Fibroblast of pulmonary artery (primary cell): ENCODE data around the gene U2AF1.
"Not testable (repeated sequence)": the region's sequence is repeated elsewhere in the genome, so short reads cannot be mapped to it uniquely, and the experiment has no call there.

ENCODE experiments used
- DNase-seq: peaks from one replicate; pipeline ENCODE4 v3.0.0-alpha.2; 2010; ENCODE audit warnings: low read depth
- H3K4me3 ChIP-seq: replicated peaks from 2 replicates; pipeline ENCODE4 v1.5.1; 2011; ENCODE audit warnings: low read depth, mild to moderate bottlenecking, control low read depth, low read length, moderate library complexity

U2AF1 gene, protein sequence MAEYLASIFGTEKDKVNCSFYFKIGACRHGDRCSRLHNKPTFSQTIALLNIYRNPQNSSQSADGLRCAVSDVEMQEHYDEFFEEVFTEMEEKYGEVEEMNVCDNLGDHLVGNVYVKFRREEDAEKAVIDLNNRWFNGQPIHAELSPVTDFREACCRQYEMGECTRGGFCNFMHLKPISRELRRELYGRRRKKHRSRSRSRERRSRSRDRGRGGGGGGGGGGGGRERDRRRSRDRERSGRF

DNA sequence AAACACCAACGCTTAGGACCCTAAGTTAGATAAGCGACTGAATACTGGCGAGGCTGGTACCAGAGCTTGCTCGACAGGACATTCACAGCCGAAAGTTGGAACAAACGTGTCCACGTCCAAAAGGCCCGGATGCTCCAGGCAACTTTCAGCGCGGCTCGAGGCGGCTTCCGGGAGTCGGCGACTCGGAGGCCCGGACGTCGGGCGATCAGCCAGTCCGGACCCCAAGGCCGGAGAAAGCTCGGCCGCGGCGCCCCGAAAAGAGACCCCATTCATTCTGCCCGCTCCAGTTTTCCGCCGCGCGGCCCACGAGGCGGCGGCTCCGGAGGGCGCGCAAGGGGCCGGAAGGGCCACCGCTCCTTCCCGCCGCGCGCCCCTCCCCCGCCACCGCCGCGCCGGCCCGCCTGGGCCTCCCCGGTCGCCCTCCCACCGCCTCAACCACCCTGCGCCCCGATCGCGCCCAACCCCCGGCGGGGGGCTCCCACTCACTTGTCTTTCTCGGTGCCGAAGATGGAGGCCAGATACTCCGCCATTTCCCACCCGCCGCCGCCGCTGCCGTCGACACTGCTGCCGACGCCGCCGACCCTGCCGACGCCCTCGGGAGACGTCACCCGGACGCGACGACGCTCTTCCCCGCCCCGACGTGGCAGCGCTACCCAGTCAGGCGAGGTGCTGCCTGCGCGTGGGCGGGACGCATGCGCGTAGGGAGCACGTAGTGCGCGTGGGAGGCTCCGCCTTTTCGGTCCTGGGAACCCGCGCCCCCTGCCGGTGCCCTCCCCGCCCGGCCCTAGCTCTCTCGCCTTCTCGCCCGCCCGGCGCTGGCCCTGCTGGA is at the start of gene U2AF1:
Gene U2AF1 (minus strand): TSS at position 606 of the 829 bp plus-strand sequence. CDS start 76 bp downstream, at position 530.
- peak within 1 kb of the TSS; percentile 53 for H3K4me3 ChIP-seq
- DNase-seq: peak; percentile 0

DNA sequence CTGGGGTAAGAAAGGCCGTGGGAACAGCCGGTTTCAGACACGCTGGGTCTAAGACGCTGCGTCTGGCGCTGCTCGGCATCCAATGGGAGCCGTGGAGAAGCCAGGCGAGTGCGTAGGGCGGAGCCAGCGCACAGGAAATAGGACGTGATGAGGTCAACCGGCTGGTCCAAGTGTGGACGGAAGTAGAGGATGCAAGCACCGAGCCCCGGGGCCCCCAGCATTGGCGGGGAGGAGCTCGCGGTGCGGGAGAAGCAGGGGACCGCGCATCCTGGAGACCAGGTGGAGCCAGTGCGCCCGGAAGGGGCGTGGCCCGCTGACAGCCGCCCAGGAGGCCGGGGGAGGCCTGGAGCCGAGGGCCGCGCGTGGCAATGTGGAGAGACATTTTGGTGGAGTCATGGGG is 46.2 kb upstream of the U2AF1 start:
- not testable (repeated sequence) for DNase-seq, H3K4me3 ChIP-seq

DNA sequence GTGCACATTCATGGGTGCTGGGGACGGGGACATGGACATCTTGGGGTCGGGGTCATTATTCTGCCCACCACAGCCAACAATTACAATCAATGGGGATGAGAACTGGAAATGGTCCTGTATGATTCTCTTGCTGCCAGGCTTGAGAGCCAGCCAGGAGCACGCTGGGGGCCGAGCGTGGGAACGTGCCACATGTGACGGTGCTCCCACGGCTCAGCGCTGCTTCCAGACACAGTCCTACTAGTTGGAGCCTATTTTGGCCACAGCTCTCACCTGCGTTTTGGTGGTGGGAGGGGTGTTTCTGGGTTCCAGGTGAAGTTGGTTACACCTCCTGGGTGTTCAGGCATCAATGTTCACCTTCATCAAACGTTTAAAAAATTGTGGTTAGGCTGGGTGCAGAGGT is 42.0 kb upstream of the U2AF1 start:
- not testable (repeated sequence) for H3K4me3 ChIP-seq, DNase-seq

DNA sequence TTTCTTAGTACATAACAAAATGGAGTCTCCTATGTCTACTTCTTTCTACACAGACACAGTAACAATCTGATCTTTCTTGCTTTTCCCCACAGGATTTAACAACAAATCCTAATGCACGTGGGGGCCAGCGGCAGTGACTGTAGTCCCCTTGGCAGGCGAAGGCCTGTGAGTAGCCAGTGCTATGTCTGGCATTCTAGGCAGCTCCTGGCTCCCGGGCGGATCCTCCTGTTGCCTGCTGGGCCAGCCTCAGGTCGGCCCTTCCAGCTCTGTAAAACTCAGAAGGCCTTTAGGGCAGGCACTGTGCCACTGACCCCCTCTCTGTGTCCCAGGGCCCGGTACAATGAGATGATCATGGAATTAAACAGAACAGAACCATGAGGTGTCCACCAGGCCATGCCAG is 40.6 kb upstream of the U2AF1 start:
- DNase-seq, H3K4me3 ChIP-seq: not testable (repeated sequence)

DNA sequence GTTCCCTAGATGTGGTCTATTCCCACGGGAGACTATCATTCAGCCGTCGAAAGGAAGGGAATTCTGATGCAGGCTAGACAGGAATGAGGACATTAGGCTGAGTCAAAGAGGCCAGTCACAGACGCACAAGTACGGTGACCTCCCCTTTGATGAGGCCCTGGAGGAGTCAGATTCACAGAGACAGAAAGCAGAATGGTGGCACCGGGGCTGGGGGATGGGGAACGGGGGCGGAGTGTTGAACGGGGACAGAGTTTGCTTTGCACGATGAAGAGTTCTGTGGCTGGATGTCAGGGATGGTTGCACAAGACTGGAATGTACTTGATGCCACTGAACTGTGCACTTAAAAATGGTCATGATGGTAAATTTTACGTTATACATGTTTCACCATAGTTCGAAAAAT is 39.3 kb upstream of the U2AF1 start:
- not testable (repeated sequence) for DNase-seq, H3K4me3 ChIP-seq

DNA sequence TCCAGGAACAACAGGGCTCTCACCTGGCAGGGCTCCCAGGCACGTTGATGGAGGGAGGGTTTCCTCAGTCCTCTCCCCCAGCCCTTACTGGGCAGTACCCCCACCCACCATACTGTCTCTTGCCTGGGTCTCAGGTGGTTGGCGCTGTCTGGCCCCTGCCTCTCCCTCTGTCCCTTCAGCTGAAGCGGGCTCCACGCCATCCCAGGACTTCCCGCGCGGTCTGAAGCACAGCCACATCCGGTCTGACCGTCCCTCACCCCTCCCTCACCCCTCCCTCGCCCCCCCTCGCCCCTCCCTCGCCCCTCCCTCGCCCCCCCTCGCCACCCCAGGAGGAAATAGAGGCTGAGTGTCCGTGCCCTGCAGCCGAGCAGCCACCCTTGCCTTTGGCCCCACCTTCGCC is 34.0 kb upstream of the U2AF1 start:
- not testable (repeated sequence) for H3K4me3 ChIP-seq, DNase-seq

DNA sequence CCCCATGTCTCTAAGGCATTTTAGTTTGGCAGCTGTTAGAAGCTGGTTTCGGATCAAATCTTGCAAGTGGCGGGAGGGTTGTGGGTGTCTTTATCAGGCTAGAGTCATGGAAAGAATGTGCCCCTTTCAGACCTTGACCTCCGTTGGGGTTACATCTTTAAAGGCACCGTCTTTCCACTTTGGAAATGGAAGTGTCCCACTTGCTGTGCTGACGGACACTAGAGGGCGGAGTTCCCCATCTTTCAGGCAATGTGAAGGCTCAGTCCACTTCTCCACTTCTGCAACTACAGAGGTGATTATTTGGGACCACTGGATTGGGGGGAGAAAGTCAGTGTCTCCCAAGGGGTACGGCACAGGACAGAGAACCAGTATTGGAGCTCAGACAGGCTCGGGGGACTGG is 31.6 kb upstream of the U2AF1 start:
- not testable (repeated sequence) for H3K4me3 ChIP-seq, DNase-seq

DNA sequence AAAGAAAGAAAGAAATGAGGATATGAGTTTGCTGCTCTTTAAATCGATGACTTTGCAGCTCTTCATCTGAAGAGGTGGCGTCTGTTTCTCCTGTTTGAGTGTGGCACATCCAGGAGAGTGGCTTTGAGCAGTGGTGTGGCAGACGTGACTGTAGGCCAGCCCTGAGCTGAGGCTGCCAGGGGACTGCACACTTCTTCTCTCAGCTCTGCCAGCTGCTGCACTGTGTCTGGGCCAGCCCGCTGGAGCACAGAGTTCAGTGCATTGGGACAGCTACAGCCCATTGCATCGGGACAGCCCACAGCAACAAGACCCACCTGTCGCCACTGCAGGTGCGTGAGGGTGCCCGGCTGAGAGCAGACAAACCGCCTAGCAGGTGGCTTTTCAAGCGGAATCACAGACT is 27.1 kb upstream of the U2AF1 start:
- DNase-seq, H3K4me3 ChIP-seq: not testable (repeated sequence)

- not testable (repeated sequence) for H3K4me3 ChIP-seq, DNase-seq
Observed at GRCh38 chr21:43130094-43130493, 22.7 kb upstream of the U2AF1 start.

DNA sequence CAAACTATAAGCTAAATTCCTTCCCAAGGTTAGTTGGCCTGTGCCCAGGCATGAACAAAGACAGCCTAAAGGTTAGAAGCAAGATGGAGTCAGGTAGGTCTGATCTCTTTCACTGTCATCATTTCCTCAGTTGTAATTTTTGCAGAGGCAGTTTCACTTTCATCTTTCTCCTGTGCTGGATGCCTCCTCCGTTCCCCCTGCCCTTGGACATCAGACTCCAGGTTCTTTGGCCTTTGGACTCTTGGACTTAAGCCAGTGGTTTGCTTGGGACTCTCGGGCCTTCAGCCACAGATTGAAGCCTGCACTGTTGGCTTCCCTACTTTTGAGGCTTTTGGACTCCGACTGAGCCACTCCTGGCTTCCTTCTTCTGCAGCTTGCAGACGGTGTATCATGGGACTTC is 8.6 kb upstream of the U2AF1 start:
- not testable (repeated sequence) for H3K4me3 ChIP-seq, DNase-seq

- not testable (repeated sequence) for H3K4me3 ChIP-seq, DNase-seq
Observed at GRCh38 chr21:43114483-43114882, 7.1 kb upstream of the U2AF1 start.

- not testable (repeated sequence) for DNase-seq, H3K4me3 ChIP-seq
Observed at GRCh38 chr21:43109006-43109405, 1.6 kb upstream of the U2AF1 start.

DNA sequence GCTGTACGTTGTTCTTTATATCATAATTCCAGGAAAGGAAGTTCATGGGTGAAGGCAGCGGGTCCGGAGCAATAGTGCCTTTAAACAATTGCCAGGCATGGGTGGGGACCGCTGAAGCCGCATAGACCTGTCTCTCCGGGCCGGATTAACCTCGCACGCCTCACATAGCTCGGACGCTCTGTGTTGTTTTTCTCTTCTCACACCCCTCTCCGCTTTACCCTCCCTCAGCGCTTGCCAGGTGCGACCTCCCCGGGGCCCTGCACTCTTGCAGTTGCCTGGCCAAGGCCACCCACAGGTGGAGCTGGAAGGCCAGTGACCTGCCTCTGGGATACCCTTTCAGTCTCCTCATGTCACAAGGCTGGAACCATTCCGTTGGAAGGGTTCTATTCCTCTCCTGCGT is 807 bp upstream of the U2AF1 start:
- H3K4me3 ChIP-seq, DNase-seq: not testable (repeated sequence)

GRCh38 chr21:43107794-43108137 is 396 bp upstream of the U2AF1 start:
- not testable (repeated sequence) for DNase-seq, H3K4me3 ChIP-seq

- not testable (repeated sequence) for H3K4me3 ChIP-seq, DNase-seq
Observed at GRCh38 chr21:43104642-43105041, 2.7 kb downstream of the U2AF1 start.

DNA sequence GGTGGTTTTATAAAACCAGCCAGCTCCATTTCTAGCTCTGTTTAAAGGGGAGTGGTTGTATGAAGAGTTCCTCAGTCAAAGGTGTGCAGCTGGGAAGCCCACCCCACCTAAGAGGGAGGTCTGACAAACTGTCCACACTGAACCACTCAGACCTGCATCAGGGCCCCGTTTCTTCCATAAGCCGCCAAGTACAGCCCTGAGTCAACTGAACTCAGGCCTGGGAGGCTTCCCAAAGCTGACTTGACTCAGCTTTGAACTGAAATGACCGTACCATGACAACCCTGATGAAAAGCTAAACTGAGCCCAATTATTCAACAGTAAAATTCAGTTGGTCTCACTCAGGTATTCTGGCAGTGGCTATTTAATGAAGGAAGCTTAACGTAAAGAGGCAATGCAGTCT is 5.1 kb downstream of the U2AF1 start:
- not testable (repeated sequence) for DNase-seq, H3K4me3 ChIP-seq

GRCh38 chr21:43101676-43102075 is 5.7 kb downstream of the U2AF1 start:
- not testable (repeated sequence) for DNase-seq

GRCh38 chr21:43101000-43101399 is 6.4 kb downstream of the U2AF1 start:
- not testable (repeated sequence) for H3K4me3 ChIP-seq, DNase-seq

More at GRCh38 chr21:43101676-43102075, 5.7 kb downstream of the U2AF1 start:
- not testable (repeated sequence) for H3K4me3 ChIP-seq

GRCh38 chr21:43091979-43092614 is 15.3 kb downstream of the U2AF1 start:
- not testable (repeated sequence) for H3K4me3 ChIP-seq, DNase-seq

DNA sequence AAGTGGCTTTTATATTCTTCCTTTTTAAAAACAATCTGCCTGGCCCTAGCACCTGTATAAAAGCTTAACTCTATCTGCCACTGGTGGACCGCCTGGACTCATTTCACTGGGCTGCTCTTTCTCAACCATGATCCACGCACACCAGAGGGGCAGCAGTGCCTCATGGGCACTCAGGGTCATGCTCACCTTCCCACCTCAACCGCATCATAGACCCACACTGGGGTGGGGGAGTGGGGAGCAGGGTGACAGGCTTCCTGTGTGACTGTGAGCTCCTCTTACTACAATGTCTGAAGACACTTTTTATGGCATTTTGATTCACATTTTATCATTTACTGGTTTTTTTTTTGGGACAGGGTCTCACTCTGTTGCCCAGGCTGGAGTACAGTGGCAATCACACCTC is 16.4 kb downstream of the U2AF1 start:
- H3K4me3 ChIP-seq, DNase-seq: not testable (repeated sequence)
